ENCODE measurements around the gene C2orf74. TPM values are rescaled to one million over a fixed set of nuclear protein-coding genes. Genes with fewer than 3 reads are reported as not detected.

Gene C2orf74
- total RNA-seq, 6 experiments from 2014 or later, result 10.2 to 12.0 (median 10.6) TPM

DNA sequence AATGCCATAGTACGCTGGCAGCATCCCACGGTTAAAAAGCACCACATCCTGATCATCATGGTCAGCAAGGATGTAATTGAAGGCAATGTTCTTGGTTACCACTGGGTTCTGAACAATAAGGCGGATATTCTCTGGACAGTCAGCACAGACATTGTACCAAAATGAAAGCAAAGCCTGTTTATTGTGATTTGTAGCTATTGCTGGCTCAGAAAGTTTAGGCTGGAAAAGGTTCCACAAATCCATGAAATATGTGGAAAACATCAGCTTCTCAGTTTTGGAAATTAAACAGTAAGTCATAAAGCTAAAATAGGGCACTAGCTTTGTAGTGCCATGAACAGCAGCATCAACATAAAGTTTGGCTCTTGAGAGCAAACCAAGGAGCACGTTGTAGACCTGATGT, 52.2 kb downstream of the C2orf74 start:
- intact Hi-C loops (cut with DNase I), result no loop called here
- 100% methylated on average over 2 of the region's 4 CpGs for WGBS (ENCODE audit: insufficient coverage, low coverage, low lambda C conversion rate, missing lambda C conversion rate)
- Histone ChIP-seq H3K36me3 (peaks cover 0 to 22% (median 7%) of the 10 kb centered on the region in 4 donors), H3K9me3 (no peaks in the 10 kb centered on the region), H3K4me1 (peaks cover 0 to 9% (median 0%) of the 10 kb centered on the region in 4 donors), H3K27ac (no peak overlapping the region), H3K4me3 (no peak overlapping the region), H3K27me3 (no peaks in the 10 kb centered on the region)
- no peak for DNase-seq
- ATAC-seq, result no peak
- TF ChIP-seq POLR2A (IDR thresholded peaks at IDR 0.05), result no peak
- TF ChIP-seq, protein P1, sequence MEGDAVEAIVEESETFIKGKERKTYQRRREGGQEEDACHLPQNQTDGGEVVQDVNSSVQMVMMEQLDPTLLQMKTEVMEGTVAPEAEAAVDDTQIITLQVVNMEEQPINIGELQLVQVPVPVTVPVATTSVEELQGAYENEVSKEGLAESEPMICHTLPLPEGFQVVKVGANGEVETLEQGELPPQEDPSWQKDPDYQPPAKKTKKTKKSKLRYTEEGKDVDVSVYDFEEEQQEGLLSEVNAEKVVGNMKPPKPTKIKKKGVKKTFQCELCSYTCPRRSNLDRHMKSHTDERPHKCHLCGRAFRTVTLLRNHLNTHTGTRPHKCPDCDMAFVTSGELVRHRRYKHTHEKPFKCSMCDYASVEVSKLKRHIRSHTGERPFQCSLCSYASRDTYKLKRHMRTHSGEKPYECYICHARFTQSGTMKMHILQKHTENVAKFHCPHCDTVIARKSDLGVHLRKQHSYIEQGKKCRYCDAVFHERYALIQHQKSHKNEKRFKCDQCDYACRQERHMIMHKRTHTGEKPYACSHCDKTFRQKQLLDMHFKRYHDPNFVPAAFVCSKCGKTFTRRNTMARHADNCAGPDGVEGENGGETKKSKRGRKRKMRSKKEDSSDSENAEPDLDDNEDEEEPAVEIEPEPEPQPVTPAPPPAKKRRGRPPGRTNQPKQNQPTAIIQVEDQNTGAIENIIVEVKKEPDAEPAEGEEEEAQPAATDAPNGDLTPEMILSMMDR (IDR thresholded peaks at IDR 0.05), result no peak

Other genes starting within 250 kb of the C2orf74 start
- 10 to 100 TPM; 23.0 to 34.3 (median 26.3) TPM for gene PEX13, start 144.5 kb upstream of the C2orf74 start, total RNA-seq
- gene PUS10, start 143.9 kb upstream of the C2orf74 start, total RNA-seq, result 10 to 100 TPM in 5 of 6 experiments, 1 to 10 TPM in 1; 8.6 to 15.3 (median 13.1) TPM
- 1 to 10 TPM; 1.3 to 4.4 (median 1.9) TPM for gene SANBR, start 96.3 kb upstream of the C2orf74 start, total RNA-seq